ENCODE results near the gene EEF2.
A peak's percentile ranks its signal among the peaks of the same experiment; 100 is the strongest.

The EEF2 gene

GRCh38 chr19:3984908-3985642 is at the start of gene EEF2:
EEF2 (minus strand) TSS chr19:3985463; CDS start chr19:3985380, 83 bp downstream.
- DNase-seq (ENCODE audit: low read depth), result peak; percentile 78

GRCh38 chr19:4034048-4035017 is 49.1 kb upstream of the EEF2 start:
- DNase-seq (ENCODE audit: low read depth), result no peak

DNA sequence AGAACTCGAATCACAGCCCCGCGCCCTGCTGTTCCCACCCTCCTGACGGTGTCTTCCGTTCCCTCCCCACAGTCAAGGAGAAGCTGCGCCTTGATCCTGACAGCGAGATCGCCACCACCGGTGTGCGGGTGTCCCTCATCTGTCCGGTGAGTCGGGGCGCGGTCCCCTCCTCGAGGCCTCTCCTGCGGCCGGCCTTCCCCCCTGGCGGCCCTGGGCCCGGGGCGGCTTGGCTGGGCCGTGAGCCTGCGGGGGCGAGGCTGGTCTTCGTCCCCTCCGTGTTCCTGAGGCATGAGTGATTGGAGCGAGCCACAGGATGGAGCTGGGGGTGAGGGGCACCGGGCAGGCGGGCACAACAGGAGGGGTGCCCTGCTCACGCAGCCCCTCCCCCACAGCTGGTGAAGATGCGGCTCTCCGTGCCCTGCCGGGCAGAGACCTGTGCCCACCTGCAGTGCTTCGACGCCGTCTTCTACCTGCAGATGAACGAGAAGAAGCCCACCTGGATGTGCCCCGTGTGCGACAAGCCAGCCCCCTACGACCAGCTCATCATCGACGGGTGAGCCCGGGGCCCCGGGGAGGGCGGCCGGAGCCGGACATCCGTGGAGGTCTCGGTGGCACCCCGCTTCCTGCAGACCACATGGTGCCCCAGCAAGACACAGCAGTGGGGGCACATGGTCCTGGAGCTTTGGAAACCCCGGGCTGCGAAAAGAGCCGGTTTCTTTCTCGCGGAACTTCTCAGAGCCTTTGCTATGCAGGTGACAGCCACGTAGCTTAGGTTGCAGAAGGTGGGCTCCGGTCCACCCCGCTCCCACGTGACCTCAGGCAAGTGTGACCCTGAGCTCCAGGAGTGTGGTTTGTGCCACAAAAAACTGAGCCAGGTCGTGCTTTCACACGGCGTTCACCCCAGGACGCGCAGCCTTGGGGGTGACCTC is 48.0 kb upstream of the EEF2 start:
- no peak for DNase-seq (ENCODE audit: low read depth)

DNA sequence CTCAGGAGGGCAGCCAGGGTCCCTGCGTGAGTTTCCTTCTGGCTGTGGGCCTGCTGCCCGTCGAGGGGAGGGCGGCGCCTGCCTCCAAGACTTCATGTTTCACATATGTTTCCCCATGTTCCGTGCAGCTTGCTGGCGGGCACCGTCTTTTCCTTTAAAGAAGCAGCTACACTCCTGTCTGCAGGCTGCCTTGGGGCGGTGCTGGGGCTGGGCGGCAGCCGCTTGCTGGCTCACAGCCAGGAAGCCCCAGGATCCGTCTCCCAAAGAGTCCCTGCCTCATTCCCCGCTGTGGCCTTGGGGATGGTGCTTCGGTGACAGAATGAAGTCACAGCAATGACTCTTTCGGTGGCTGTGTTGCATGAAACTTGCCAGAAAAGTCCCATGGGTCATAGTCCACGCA is 47.2 kb upstream of the EEF2 start:
- no peak for DNase-seq (ENCODE audit: low read depth)

GRCh38 chr19:4031420-4031819 is 46.2 kb upstream of the EEF2 start:
- DNase-seq (ENCODE audit: low read depth), result no peak

DNA sequence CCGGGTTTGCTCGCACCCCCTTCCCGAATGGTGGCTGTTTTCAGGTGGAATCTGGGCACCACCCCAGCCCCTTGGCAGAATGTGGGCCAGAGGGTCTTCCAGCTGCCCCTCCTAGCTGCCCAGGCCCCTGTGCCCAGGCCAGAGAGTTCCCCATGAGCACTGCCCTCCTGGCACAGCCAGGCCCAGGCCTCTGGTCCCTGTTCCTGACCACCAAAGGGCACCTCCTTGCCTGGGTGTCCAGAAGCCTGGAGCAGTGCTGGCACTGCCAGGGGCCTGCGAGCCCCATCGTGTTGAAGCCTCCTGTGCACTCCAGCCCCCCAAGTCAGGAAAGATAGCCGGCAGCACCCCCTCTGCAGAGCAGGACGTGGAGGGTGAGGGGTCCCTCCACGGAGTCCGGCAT is 45.7 kb upstream of the EEF2 start:
- DNase-seq (ENCODE audit: low read depth), result no peak

DNA sequence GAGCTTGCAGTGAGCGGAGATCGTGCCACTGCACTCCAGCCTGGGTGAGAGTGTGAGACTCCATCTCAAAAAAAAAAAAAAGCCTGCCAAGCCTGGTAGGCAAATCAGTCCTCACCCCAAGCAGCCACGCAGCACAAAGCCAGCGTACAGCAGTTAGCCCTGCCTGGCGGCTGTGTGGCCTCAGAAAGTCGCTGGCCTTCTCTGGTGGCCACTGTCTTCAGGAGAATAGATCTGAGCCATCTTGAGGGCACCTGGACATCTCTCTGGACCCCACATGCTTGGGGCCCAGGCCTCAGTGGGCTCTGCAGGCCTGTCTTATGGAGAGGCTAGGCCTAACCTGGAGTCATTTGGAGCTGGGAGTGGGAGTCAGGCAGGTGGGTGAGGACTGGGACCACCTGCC is 45.3 kb upstream of the EEF2 start:
- DNase-seq (ENCODE audit: low read depth), result no peak

GRCh38 chr19:4029247-4029614 is 44.0 kb upstream of the EEF2 start:
- DNase-seq (ENCODE audit: low read depth), result no peak

DNA sequence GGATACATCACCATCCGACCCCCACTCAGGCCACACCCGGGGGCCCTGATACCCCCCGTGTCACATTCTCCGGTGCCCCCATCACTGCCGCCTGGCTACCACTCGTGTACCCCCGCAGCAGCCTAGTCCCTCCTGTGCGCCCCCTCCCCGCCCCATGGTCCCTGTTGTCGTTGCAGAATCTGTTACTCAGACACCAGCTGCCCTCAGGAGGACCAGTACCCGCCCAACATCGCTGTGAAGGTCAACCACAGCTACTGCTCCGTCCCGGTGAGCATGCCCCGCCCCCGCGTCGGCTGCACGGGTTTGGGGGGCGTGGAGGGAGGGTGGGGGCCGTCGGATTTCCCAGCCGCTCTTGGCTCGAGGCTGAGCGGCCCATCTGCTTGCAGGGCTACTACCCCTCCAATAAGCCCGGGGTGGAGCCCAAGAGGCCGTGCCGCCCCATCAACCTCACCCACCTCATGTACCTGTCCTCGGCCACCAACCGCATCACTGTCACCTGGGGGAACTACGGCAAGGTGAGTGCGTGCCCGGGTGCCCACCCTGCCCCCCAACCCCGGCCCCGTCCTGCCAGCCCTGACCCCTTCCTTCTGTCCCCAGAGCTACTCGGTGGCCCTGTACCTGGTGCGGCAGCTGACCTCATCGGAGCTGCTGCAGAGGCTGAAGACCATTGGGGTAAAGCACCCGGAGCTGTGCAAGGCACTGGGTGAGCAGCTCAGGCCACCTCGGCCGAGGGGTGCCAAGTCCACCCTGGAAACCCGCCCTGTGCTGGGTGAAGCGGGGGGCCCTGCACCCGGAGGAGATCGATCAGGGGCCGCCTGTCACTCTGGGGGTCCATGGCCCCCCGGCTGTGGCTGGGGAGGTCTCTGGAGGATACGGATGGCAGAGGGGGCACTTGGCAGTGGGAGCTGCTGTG is 43.3 kb upstream of the EEF2 start:
- DNase-seq (ENCODE audit: low read depth), result no peak

DNA sequence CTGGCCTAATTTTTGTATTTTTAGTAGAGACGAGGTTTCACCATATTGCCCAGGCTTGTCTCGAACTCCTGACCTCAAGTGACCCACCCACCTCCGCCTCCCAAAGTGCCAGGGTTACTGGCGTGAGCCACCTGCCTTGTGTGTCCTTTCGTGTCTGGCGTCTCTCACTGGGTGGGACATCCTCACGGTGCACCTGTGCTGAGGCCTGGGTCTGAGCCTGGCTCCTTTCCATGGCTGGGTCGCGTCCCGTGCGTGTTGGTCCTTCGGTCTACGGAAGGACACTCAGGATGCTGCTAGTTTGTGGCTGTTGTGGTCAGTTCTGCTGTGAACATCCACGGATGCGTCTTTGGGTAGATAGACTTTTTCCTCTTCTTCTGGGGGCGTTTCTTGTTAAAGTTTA is 41.9 kb upstream of the EEF2 start:
- no peak for DNase-seq (ENCODE audit: low read depth)

- DNase-seq (ENCODE audit: low read depth), result no peak
Observed at GRCh38 chr19:4025317-4025716, 40.1 kb upstream of the EEF2 start.

- no peak for DNase-seq (ENCODE audit: low read depth)
Observed at GRCh38 chr19:4023600-4024398, 38.5 kb upstream of the EEF2 start.

DNA sequence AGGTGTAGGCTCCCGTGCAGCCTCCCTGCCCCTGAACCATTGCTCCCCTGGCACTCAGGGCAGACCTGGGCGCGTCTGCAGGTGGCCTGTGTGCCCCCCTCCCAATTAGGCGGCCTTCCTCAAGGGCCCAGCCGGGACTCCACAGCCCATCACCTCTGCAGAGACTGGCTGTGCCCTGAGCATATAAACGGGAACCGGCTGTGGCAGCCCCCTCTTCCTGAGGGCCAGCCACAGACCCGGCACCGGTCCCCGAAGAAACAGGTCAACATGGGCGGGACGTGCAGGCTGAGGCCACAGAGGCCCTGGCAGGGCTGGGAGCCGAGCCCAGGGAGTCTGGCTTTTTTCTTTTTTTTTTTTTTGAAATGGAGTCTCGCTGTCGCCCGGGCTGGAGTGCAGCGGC is 34.3 kb upstream of the EEF2 start:
- no peak for DNase-seq (ENCODE audit: low read depth)

GRCh38 chr19:4018775-4019504 is 33.7 kb upstream of the EEF2 start:
- no peak for DNase-seq (ENCODE audit: low read depth)

DNA sequence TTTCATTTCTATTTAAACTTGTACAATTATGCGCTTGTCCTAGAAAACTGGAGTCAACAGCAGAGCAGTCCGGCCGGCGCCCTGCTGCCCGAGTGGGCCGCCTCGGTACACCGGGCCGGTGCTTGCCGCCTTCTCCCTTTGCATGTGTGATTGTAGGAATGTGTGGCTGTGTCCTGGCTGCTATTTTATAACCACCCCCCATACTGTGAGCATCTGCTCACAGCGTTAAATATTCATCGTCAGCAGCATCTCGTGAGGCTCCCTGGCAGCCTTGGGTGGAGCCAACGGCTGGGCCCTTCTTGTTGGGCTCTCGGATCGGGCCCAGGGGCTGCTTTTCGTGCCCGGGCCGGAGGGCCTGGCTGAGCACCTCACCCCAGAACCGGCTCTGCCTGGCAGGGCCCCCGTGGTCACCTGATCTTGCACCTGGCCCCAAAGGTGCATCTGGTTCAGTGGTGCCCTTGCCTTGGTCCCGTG is 32.9 kb upstream of the EEF2 start:
- no peak for DNase-seq (ENCODE audit: low read depth)

DNA sequence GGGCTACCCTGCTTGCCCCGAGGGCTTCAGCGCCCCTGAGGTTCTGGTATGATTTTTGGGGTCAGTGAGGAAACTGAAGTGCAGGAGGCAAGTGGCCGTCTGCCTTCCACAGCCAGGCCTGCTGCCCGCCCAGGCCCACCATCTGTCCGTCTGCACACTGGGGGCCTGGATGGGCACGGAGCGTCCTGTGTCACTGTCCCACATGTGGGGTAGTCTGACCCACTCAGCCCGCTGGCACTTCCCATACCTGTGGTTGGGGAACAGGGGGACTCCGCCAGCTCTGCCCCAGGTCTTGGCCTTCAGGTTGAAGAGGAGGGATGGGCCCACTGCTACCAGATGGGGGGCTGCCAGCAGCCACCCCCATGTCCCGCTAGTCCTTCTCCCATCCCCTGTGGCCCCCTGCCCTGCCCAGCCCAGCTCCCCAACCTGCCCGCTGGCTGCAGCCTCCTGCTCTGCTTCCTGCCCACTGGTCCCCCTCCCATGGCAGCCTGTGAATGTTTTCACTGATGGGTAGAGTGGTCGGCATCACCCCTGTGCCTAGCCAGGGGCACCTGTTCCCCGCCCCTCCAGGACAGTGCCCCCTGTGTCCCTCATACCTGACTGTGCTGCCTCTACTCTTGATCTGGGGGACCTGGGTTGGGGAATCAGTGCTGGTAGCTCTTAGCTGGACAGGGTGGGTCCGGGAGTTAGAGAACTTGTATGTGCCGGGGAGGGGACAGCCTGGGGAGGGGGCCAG is 31.8 kb upstream of the EEF2 start:
- DNase-seq (ENCODE audit: low read depth), result no peak

DNA sequence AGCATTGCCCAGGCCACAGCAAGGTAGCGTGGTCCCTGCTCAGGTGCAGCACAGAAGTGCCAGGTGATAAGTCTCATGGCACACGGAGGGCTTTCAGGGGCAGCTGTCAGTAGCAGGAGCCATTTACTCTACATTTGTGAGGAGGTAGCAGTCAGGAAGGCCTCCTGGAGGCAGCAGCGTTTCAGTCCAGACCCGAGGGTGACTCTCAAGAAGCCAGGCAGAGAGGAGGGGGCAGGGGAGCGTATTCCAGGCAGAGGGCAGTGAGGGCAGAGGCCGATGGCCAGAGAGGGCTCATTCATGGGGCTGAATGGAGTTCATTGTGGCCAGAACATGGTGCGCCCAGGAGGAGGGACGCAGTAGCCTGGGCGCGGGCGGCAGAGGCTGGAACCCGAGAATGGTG is 31.2 kb upstream of the EEF2 start:
- DNase-seq (ENCODE audit: low read depth), result no peak

DNA sequence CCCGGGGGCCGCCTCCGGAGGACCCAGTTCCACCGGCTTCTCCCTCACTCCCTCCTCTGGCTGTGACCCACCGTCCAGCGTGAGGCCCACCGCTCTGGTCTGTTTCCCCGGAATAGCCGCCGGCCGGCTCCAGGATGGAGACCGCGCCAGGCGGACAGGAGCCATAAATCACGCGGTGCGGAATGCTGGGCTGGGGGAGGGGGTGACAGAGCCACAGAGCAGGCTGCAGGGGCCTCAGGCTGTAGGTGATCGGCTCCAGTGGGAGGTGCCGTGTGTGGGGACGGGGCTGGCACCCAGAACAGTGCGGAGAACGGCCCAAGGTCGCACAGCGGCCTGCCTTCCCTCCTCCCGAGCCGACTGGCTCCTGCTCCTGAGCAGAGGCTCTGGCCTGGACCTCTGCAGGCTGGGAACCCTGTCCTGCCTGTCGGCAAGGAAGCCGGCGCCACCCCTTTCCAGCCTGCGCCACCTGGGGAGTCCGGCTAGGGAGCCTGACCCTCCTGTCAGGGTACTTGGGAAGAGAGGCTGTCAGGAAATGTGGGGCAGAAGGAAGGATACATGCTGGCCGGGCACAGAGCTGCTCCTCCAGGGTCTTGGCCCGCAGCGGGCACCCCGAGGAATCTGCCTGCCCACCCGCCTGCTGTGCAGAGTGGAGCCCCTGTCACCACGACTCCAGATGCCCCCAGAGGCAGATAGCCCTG is 30.6 kb upstream of the EEF2 start:
- DNase-seq (ENCODE audit: low read depth), result peak; percentile 37
